ENCODE results near the gene ZNF784. TPM values are rescaled to one million over a fixed set of nuclear protein-coding genes. Genes with fewer than 3 reads are reported as not detected.

Gene ZNF784
- polyA plus RNA-seq, 2 of the 4 experiments (the other 2 are of a cell fraction), result 3.5 to 6.6 TPM

GRCh38 chr19:55635334-55635717 lies 11.0 kb upstream of the ZNF784 start:
- ChIA-PET CTCF (interaction anchor here (1.0 to 24.9 kb wide), 10 partner anchors 9 to 168 kb away, joined by 3 to 363 read pairs (median 43); partner anchors contain the start of genes CCDC106, ZNF581, ZNF784 and ZNF865), POLR2A (interaction anchor here (0.6 to 2.5 kb wide), 9 partner anchors 11 to 115 kb away, joined by 3 to 9 read pairs (median 7); partner anchors contain the start of genes FIZ1, U2AF2, ZNF524 and ZNF784)
- 9% methylated on average over 9 of the region's 9 CpGs for WGBS (ENCODE audit: missing lambda C conversion rate)
- no peak for TF ChIP-seq RARB (CRISPR knock-in tag; IDR thresholded peaks at IDR 0.05)
- no peak for TF ChIP-seq KDM1A (IDR thresholded peaks at IDR 0.05; ENCODE audit: low read depth)
- TF ChIP-seq POLR2AphosphoS2 (conservative IDR thresholded peaks at IDR 0.05; ENCODE audit: low read length), result no peak
- TF ChIP-seq ZSCAN20 (CRISPR knock-in tag; IDR thresholded peaks at IDR 0.05), result no peak
- no peak for TF ChIP-seq E2F6 (IDR thresholded peaks at IDR 0.05; ENCODE audit: borderline replicate concordance, low read depth)
- TF ChIP-seq PHF8 (IDR thresholded peaks at IDR 0.05; ENCODE audit: borderline replicate concordance, low read depth), result no peak
- no peak for TF ChIP-seq ZFP36 (IDR thresholded peaks at IDR 0.05; ENCODE audit: borderline replicate concordance, partially characterized antibody)
- no peak for TF ChIP-seq JUN (IDR thresholded peaks at IDR 0.05)
- no peak for TF ChIP-seq FOXS1 (CRISPR knock-in tag; IDR thresholded peaks at IDR 0.05)
- TF ChIP-seq EHMT2 (IDR thresholded peaks at IDR 0.05; ENCODE audit: low read depth), result no peak
- no peak for TF ChIP-seq TFCP2L1 (CRISPR knock-in tag; IDR thresholded peaks at IDR 0.05)
- TF ChIP-seq RAD21 (conservative IDR thresholded peaks at IDR 0.05 in 1 of 2, IDR thresholded peaks at IDR 0.05 in 1 of 2), result no peak
- TF ChIP-seq REST (IDR thresholded peaks at IDR 0.05), result no peak
- TF ChIP-seq HOXB5 (CRISPR knock-in tag; IDR thresholded peaks at IDR 0.05), result no peak
- no peak for TF ChIP-seq CHD4 (IDR thresholded peaks at IDR 0.05; ENCODE audit: borderline replicate concordance)
- TF ChIP-seq HES2 (IDR thresholded peaks at IDR 0.05), result no peak
- TF ChIP-seq USF2 (IDR thresholded peaks at IDR 0.05), result no peak
- TF ChIP-seq HDAC2 (IDR thresholded peaks at IDR 0.05), result no peak
- TF ChIP-seq JUNB (IDR thresholded peaks at IDR 0.05), result no peak
- no peak for FAIRE-seq
- peak overlapping the region; percentile 76 for H3K4me3 ChIP-seq
- no peaks in the 10 kb centered on the region for H3K9me3 ChIP-seq
- no peak for ATAC-seq
- DNase-seq (ENCODE audit: low read depth in 1 of 2, low spot score in 1 of 2), result no peak
- H3K4me2 ChIP-seq, result peak overlapping the region; percentile 99
- peaks cover 22% of the 10 kb centered on the region for H3K4me1 ChIP-seq
- H3K27ac ChIP-seq, result peak overlapping the region; percentile 88 to 94

GRCh38 chr19:55633861-55634260 lies 9.5 kb upstream of the ZNF784 start:
- ATAC-seq (no peak), FAIRE-seq (no peak), DNase-seq (ENCODE audit: low read depth in 1 of 2, low spot score in 1 of 2) (no peak)
- 95% methylated on average over 8 of the region's 8 CpGs for WGBS (ENCODE audit: missing lambda C conversion rate)
- CTCF ChIA-PET, result interaction anchor here (0.9 to 24.9 kb wide), 23 partner anchors 11 to 498 kb away, joined by 3 to 363 read pairs (median 14); partner anchors contain the start of genes U2AF2, ZNF581, ZNF628 and ZNF784
- H3K27ac ChIP-seq, result peak overlapping the region in 1 of 2 experiments; percentile 88; a peak in 4 of 6 replicates
- no peak overlapping the region; the same call in 2 of the 3 replicates for H3K4me3 ChIP-seq
- no peaks in the 10 kb centered on the region for H3K9me3 ChIP-seq
- TF ChIP-seq JUN (IDR thresholded peaks at IDR 0.05) (no peak), CEBPB (IDR thresholded peaks at IDR 0.05) (0 out of 4 replicates have a peak, but pooled peaks of 1 of the 2 experiments have one; percentile 9)
- H3K4me2 ChIP-seq, result peak overlapping the region; percentile 70
- H3K4me1 ChIP-seq, result peaks cover 17% of the 10 kb centered on the region
- POLR2A ChIA-PET, result interaction anchor here (0.7 to 2.0 kb wide), 6 partner anchors 9 to 1950 kb away, joined by 3 to 27 read pairs (median 6); partner anchors contain the start of gene ZNF784

All from A549 (cell line).